Medulla oblongata (tissue), 1 donor: ENCODE results near the gene ZNF722.
"Not testable (repeated sequence)": the region's sequence is repeated elsewhere in the genome, so short reads cannot be mapped to it uniquely, and the experiment has no call there.

Experiments
- DNase-seq: peaks from one replicate; pipeline ENCODE4 v3.0.0-alpha.2; 2015; ENCODE audit errors: extremely low spot score

Gene ZNF722

GRCh38 chr7:63998549-63998948 is at the start of gene ZNF722:
TSS of gene ZNF722 (plus strand) at chr7:63998849. CDS start at chr7:63998962, 113 bp downstream.
- no peak for DNase-seq

GRCh38 chr7:63953181-63953580 is 45.5 kb upstream of the ZNF722 start:
- no peak for DNase-seq

GRCh38 chr7:63968629-63969028 is 30.0 kb upstream of the ZNF722 start:
- DNase-seq, result no peak

GRCh38 chr7:64015496-64015895 is 16.8 kb downstream of the ZNF722 start:
- DNase-seq, result not testable (repeated sequence)

- no peak for DNase-seq
These were observed 36.7 kb downstream of the ZNF722 start for GRCh38 chr7:64035388-64035787.

- no peak for DNase-seq
These were observed 38.4 kb downstream of the ZNF722 start for GRCh38 chr7:64037095-64037494.

GRCh38 chr7:64045301-64046040 is 46.8 kb downstream of the ZNF722 start, which contains the start of gene ZNF727:
TSS of gene ZNF727 (plus strand) at chr7:64045434. CDS start at chr7:64045622, 188 bp downstream.
- peak; percentile 96 for DNase-seq

- DNase-seq, result no peak
These were observed 47.4 kb downstream of the ZNF722 start for GRCh38 chr7:64046041-64046389.
